HG03060 (cell line): ENCODE data around the gene SPSB2.

Source experiments
- ATAC-seq: cut with Tn5 transposase; IDR thresholded peaks from one replicate; pipeline ENCODE4 v1.9.1; 2021; ENCODE audit warnings: low read depth, moderate number of reproducible peaks; ENCODE audit not compliant: unreplicated experiment

SPSB2 gene

DNA sequence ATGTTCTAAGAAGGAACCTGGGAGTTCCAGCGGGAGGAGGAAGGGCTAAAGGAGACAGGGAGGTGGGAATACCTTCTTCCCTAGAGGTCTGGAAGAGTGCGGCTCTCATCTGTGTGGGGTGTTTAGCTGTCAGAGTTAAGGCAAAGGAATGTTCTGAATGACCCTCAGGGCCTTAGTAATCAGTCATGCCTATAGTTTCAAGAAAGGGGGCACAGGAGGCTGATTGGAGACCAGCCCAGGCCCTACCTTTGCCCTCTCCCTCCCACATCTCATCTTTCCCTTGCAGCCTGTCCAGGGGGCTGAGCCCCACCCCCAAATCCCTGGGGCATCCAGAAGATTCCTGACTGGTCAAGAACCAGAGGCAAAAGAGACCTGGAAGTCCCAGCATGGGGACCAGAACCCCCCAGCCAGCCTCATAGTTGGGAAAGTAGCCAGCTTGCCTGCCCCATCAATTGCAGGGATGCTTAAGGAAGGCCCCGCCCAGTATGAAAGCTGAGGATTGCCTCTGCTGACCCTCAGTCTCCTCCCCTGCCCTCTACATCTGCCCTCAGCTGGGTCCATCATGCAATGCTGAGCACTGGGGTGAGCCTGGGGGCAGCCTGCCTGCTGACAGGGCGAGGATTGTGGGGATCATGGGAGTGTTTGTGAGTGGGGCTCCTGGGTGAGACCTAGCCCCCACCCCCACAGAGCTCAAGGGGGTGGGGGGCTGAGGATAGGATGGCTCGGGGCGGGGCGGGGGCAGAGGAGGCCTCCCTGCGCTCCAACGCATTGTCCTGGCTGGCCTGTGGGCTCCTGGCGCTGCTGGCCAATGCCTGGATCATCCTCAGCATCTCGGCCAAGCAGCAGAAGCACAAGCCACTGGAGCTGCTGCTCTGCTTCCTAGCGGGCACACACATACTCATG is 49.7 kb downstream of the SPSB2 start:
- ATAC-seq, result no peak

DNA sequence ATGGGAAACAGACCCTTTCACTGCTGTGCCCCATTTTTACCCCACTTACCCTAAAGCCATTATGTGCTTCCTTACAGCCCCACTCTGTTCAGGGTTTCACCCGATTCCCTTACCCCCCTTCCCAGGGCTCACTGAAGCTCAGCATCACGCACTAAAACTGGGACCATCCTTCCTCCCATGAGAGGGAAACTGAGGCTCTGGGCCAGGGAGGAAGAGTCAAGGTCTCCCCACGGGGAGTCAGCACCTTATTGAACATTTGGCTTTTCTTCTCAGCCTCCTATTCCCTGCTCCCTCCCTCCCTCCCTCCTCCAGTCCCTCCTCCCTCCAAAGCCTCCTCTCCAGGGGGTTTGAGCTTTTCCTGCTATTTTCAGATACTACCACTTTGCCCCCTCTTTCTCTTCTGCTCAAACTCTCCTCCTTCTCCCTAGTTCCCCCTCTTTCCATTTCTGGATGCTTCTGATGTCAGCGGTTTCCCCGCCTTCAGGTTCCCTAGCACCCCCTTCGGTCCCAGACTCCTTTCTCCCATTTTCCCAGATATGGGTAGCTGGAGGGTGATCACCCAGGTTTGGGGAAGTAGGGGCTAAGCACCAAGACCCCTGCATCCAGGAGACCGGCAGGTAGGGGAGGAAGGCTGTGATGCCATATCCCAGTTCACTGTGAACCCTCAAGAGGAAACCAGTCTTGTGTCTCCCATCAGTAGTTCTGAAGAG is 50.5 kb downstream of the SPSB2 start:
- ATAC-seq, result no peak

DNA sequence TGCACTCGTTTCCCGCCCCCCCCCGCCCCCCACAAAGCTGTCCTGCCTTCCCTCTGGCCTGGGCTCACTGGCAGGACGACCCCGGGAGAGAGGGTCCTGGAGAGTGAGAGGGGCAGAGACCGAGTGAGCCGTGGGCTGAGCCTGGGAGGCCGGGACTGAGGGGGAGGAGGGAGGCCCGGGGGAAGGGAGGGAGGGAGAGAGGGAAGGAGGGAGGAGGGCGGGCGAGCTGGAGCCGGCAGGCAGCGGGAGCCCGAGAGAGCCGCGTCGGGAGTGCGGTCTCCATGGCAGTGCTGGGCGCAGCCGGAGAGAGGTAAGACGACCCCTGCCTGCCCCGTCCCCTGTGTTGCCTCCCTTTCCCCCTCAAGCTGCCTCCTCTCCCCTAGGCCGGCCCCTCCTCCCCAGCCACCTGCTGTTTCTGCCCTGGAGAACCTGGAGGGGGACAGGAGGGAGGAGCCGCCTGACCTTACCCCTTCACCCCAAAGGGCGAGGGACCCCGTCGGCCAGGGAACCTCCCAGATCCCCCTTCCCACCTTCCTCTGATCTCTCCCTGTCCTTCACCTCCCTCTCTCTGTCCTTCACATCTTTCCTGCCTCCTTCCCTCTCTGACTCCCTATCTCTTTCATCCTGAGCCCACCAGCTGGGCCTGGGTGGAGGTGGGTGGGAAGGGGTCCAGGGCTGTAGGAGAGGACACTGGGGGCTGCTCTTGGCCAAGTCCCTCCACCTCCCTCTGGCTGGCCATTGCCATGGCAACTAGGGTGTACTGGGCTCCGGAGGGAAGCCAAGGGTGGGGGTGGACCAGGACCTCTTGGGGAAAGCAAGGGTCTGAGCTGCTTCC is 51.3 kb downstream of the SPSB2 start, which contains the start of gene GPR162:
GPR162 (plus strand) TSS at position 231 of the 835 bp plus-strand sequence. CDS start 2,078 bp downstream, outside the sequence.
- ATAC-seq, result no peak
